Keratinocyte (primary cell): ENCODE data around the gene ARPC1B. TPM values are rescaled to one million over a fixed set of nuclear protein-coding genes. Genes with fewer than 3 reads are reported as not detected.

Experiments
- DNase-seq: peaks from one replicate; pipeline ENCODE4 v3.0.0-alpha.2; 2011; ENCODE audit warnings: low read depth, missing footprints, low spot score
- FAIRE-seq: peaks from 2 replicates; lab custom pipeline; 2011; peaks lifted over from hg19 to GRCh38; lab: Jason Lieb, UNC
- H2AFZ ChIP-seq: 2 replicates; pipeline ENCODE4 v1.6.0; 2012; ENCODE audit warnings: low read length, control low read depth, inconsistent platforms; ENCODE audit not compliant: control insufficient read depth
- H3K27ac ChIP-seq: 2 replicates; pipeline ENCODE4 v1.5.1; 2011; ENCODE audit warnings: low read length; ENCODE audit not compliant: control insufficient read depth, insufficient read depth
- H3K27me3 ChIP-seq: 3 replicates; pipeline ENCODE4 v1.6.0; 2011; ENCODE audit warnings: low read length; ENCODE audit not compliant: control insufficient read depth, insufficient read depth; ENCODE audit errors: extremely low read depth
- H3K36me3 ChIP-seq, 2 experiments: 2 replicates in 1 of 2; 3 replicates in 1 of 2; pipeline ENCODE4 v1.5.1; 2011; ENCODE audit warnings: low read length in 2 of 2, mild to moderate bottlenecking in 1 of 2; ENCODE audit not compliant: control insufficient read depth in 2 of 2, insufficient read depth in 2 of 2; ENCODE audit errors: extremely low read depth in 1 of 2
- H3K4me1 ChIP-seq: 3 replicates; pipeline ENCODE4 v1.5.1; 2011; ENCODE audit warnings: low read length; ENCODE audit not compliant: control insufficient read depth, insufficient read depth; ENCODE audit errors: extremely low read depth
- H3K4me2 ChIP-seq: 3 replicates; pipeline ENCODE4 v1.6.0; 2011; ENCODE audit warnings: low read depth, low read length; ENCODE audit not compliant: control insufficient read depth, insufficient read depth; ENCODE audit errors: extremely low read depth
- H3K4me3 ChIP-seq, 3 experiments: fragments of 200-600 bp in 1 of 3; sonication (generic) in 1 of 3; 2 replicates in 2 of 3; 3 replicates in 1 of 3; pipeline ENCODE4 v1.5.1; 2011 to 2016; ENCODE audit warnings: low read length in 3 of 3, mild to moderate bottlenecking in 3 of 3, control low read depth in 2 of 3, inconsistent platforms in 1 of 3, low read depth in 1 of 3, mixed read lengths in 1 of 3, mixed run types in 1 of 3, moderate library complexity in 1 of 3; ENCODE audit not compliant: control insufficient read depth in 2 of 3, insufficient read depth in 2 of 3; ENCODE audit errors: extremely low read depth in 1 of 3
- H3K79me2 ChIP-seq: 2 replicates; pipeline ENCODE4 v1.6.0; 2012; ENCODE audit warnings: low read length; ENCODE audit not compliant: control insufficient read depth, insufficient read depth
- H3K9ac ChIP-seq: 3 replicates; pipeline ENCODE4 v1.6.0; 2011; ENCODE audit warnings: low read length; ENCODE audit not compliant: control insufficient read depth, insufficient read depth; ENCODE audit errors: extremely low read depth
- H3K9me1 ChIP-seq: 3 replicates; pipeline ENCODE4 v1.6.0; 2011; ENCODE audit warnings: low read length; ENCODE audit not compliant: control insufficient read depth, insufficient read depth; ENCODE audit errors: extremely low read depth
- H3K9me3 ChIP-seq: 2 replicates; pipeline ENCODE4 v1.5.1; 2012; ENCODE audit warnings: low read depth, low read length; ENCODE audit not compliant: control insufficient read depth
- H4K20me1 ChIP-seq: 3 replicates; pipeline ENCODE4 v1.6.0; 2011; ENCODE audit warnings: low read length; ENCODE audit not compliant: control insufficient read depth, insufficient read depth; ENCODE audit errors: extremely low read depth
- EZH2 ChIP-seq: IDR thresholded peaks from one replicate; pipeline ENCODE4 v1.6.1; 2012; ENCODE audit warnings: inconsistent platforms, mild to moderate bottlenecking, low read length, moderate library complexity
- dilution Hi-C: fragments of 300-500 bp; cut with MboI; formaldehyde crosslinking; loops from one replicate; pipeline ENCODE4 v1.7.0; 2020; ENCODE audit warnings: low sequenced_read_pairs; ENCODE audit not compliant: extremely low pct_ligation_motif_present
- polyA plus RNA-seq, 5 experiments: library from polyadenylated mRNA; depleted of rRNA in 3 of 5; stranded (reverse) in 3 of 5; stranded (forward) in 1 of 5; unstranded in 1 of 5; fragments of >200 nt; gene quantifications; 1 replicate in 1 of 5; 2 replicates in 3 of 5; 3 replicates in 1 of 5; pipeline versions ENCODE4 v1.2.1 to v1.2.3, GENCODE V29; 2011 to 2012; ENCODE audit warnings: missing spikeins in 2 of 5, low read depth in 1 of 5, low replicate concordance in 1 of 5
- TF ChIP-seq, protein P1 (sequence below), 3 experiments: IDR thresholded peaks in 1 of 3; conservative IDR thresholded peaks in 1 of 3; optimal IDR thresholded peaks in 1 of 3; 2 replicates in 2 of 3; 3 replicates in 1 of 3; pipeline versions ENCODE3 to v1.5.1; 2011; ENCODE audit warnings: low read length in 3 of 3, mild to moderate bottlenecking in 3 of 3, moderate library complexity in 2 of 3, control low read depth in 1 of 3, inconsistent platforms in 1 of 3; ENCODE audit not compliant: insufficient read depth in 2 of 3; ENCODE audit errors: extremely low read depth in 1 of 3

The ARPC1B gene
- polyA plus RNA-seq, 1 donor (not counting 4 experiments of a cell fraction or from before 2014, with no cell fraction given) = 383 TPM

DNA sequence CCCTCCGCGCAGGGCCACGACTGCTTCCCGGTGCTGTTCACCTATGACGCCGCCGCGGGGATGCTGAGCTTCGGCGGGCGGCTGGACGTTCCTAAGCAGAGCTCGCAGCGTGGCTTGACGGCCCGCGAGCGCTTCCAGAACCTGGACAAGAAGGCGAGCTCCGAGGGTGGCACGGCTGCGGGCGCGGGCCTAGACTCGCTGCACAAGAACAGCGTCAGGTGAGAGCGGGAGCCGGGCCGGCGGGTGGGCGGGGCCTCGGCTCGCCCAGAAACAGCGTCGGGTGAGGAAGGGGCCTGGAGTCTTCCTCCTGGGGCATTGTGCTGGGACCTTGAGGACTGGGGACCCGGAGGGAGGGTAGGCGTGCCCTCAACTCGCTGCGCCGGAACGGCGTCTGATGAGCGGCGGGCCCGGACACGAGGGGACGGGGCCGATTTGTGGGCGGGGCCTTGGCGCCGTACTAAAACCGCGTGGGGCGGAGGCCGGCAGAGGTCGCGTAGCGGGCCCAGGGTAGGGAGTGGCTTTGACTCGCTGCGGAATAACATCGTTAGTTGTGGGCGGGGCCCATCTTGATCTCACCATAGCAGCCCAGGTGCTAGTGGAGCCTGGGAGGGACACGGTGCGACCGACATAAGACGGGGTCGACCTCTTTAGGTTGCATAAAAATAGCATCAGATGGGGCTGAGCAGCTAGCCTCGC lies 18.3 kb downstream of the ARPC1B start:
- no peaks in the 10 kb centered on the region for H3K27me3 ChIP-seq
- no peak overlapping the region for H2AFZ ChIP-seq
- H4K20me1 ChIP-seq = peaks cover 39% of the 10 kb centered on the region
- H3K27ac ChIP-seq = peak overlapping the region; percentile 43
- H3K36me3 ChIP-seq = peaks cover 45 to 59% of the 10 kb centered on the region in 2 experiments
- DNase-seq = no peak
- peak; percentile 17 for FAIRE-seq
- H3K9me3 ChIP-seq = no peaks in the 10 kb centered on the region
- peaks cover 8% of the 10 kb centered on the region for H3K4me1 ChIP-seq
- H3K4me2 ChIP-seq = peak overlapping the region; percentile 41
- peak overlapping the region in 1 of 3 experiments; percentile 38 for H3K4me3 ChIP-seq
- dilution Hi-C loops = no loop called here
- TF ChIP-seq EZH2 = no peak
- TF ChIP-seq, protein P1, sequence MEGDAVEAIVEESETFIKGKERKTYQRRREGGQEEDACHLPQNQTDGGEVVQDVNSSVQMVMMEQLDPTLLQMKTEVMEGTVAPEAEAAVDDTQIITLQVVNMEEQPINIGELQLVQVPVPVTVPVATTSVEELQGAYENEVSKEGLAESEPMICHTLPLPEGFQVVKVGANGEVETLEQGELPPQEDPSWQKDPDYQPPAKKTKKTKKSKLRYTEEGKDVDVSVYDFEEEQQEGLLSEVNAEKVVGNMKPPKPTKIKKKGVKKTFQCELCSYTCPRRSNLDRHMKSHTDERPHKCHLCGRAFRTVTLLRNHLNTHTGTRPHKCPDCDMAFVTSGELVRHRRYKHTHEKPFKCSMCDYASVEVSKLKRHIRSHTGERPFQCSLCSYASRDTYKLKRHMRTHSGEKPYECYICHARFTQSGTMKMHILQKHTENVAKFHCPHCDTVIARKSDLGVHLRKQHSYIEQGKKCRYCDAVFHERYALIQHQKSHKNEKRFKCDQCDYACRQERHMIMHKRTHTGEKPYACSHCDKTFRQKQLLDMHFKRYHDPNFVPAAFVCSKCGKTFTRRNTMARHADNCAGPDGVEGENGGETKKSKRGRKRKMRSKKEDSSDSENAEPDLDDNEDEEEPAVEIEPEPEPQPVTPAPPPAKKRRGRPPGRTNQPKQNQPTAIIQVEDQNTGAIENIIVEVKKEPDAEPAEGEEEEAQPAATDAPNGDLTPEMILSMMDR (optimal IDR thresholded peaks at IDR 0.05 in 1 of 3, IDR thresholded peaks at IDR 0.05 in 1 of 3, conservative IDR thresholded peaks at IDR 0.05 in 1 of 3; ENCODE audit: extremely low read depth in 1 of 3, insufficient read depth in 2 of 3, low read length in 3 of 3) = no peak
- H3K79me2 ChIP-seq = peaks cover 6% of the 10 kb centered on the region
- H3K9me1 ChIP-seq = no peaks in the 10 kb centered on the region
- peak overlapping the region; percentile 33 for H3K9ac ChIP-seq

DNA sequence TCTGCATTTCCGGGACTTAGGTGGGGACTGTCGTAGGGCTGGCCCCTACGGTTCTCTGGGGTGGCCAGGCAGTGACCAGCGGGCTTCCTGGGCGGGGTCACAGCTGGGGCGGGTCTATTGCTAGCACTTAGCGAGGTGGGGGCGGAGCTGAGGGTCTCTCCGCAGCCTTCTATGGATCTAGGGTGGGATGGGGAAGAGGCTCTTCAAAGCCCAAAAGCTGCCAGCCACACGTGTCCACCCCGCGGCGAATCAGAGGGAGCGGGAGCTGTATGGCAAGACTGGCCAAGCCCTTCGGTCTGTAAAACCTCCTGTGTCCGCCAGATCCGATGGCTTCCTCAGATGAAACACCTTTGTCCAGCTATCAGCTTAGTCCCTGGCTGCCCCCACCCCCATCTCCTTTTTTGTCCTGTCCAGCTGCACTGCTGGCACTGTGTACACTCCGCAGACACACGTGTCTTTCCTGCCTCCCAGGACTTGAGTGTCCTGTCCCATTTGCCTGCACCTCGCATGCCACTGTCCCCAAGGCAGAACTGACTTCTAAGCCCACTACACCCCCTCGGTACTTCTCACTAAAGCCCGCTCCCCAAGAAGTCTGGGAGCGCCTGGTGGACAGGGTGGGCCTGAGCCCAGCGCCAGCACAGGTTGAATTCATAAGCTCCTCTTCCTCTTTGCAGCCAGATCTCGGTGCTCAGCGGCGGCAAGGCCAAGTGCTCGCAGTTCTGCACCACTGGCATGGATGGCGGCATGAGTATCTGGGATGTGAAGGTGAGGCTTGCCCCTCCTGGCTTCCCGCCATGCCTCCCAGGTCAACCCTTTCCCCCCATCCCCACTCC lies 19.0 kb downstream of the ARPC1B start:
- Histone ChIP-seq H3K9me1 (no peaks in the 10 kb centered on the region), H3K27ac (no peak overlapping the region), H3K79me2 (peaks cover 6% of the 10 kb centered on the region), H3K27me3 (no peaks in the 10 kb centered on the region), H3K36me3 (peaks cover 47 to 52% of the 10 kb centered on the region in 2 experiments), H3K4me1 (peaks cover 8% of the 10 kb centered on the region), H4K20me1 (peaks cover 39% of the 10 kb centered on the region), H3K9me3 (no peaks in the 10 kb centered on the region), H3K9ac (peak overlapping the region; percentile 22), H3K4me3 (no peak overlapping the region), H2AFZ (no peak overlapping the region), H3K4me2 (peak overlapping the region; percentile 41)
- DNase-seq (no peak), FAIRE-seq (no peak)
- dilution Hi-C loops = no loop called here
- TF ChIP-seq, protein P1 (optimal IDR thresholded peaks at IDR 0.05 in 1 of 3, IDR thresholded peaks at IDR 0.05 in 1 of 3, conservative IDR thresholded peaks at IDR 0.05 in 1 of 3; ENCODE audit: extremely low read depth in 1 of 3, insufficient read depth in 2 of 3, low read length in 3 of 3) = no peak
- no peak for TF ChIP-seq EZH2
